ENCODE data around the gene TEX19. TPM values are rescaled to one million over a fixed set of nuclear protein-coding genes. Genes with fewer than 3 reads are reported as not detected.

TEX19 gene
- total and polyA plus RNA-seq, 4 donors = 0.03 TPM; not detected in 3

DNA sequence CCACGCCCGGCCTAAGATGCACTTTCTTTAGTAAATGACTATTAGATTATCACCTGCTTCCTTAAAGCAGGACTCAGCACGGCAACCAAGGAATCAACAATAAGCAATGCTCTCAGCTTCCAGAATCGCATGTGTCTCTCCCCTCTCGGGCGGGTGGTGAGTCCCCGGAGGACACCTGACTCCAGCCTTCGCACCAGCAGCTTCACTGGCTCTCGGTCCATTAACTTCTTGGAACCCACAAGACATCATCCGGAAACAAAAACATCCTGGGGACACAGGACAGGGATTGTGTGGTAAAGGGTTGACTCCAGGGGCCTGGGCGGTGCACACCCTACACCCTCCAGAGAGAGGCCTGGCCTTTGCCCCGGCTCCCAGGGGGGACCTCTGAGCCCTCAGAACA lies 35.2 kb downstream of the TEX19 start:
- Histone ChIP-seq H3K4me1 (ENCODE audit: control insufficient read depth in 5 of 5, insufficient read depth in 5 of 5, low read length in 5 of 5) (no peaks in the 10 kb centered on the region), H3K4me3 (no peak overlapping the region), H3K27ac (ENCODE audit: low read depth in 1 of 2, low read length in 1 of 2) (no peak overlapping the region), H3K9ac (ENCODE audit: insufficient read depth in 1 of 2, low read length in 2 of 2) (no peak overlapping the region), H3K9me3 (ENCODE audit: control insufficient read depth in 4 of 4, insufficient read depth in 3 of 4, low read length in 3 of 4) (no peaks in the 10 kb centered on the region), H3K27me3 (ENCODE audit: control insufficient read depth in 3 of 3, insufficient read depth in 3 of 3, low read length in 2 of 3) (no peaks in the 10 kb centered on the region), H3K36me3 (ENCODE audit: control insufficient read depth in 4 of 4, insufficient read depth in 4 of 4, low read length in 4 of 4) (peaks cover 0 to 31% (median 8%) of the 10 kb centered on the region in 4 donors)
- ATAC-seq (ENCODE audit: insufficient read depth, low FRiP score) (no peak), DNase-seq (no peak)
- WGBS, 2 donors = 90 to 99% methylated on average over 12 of the region's 12 CpGs
- TF ChIP-seq, protein P1, sequence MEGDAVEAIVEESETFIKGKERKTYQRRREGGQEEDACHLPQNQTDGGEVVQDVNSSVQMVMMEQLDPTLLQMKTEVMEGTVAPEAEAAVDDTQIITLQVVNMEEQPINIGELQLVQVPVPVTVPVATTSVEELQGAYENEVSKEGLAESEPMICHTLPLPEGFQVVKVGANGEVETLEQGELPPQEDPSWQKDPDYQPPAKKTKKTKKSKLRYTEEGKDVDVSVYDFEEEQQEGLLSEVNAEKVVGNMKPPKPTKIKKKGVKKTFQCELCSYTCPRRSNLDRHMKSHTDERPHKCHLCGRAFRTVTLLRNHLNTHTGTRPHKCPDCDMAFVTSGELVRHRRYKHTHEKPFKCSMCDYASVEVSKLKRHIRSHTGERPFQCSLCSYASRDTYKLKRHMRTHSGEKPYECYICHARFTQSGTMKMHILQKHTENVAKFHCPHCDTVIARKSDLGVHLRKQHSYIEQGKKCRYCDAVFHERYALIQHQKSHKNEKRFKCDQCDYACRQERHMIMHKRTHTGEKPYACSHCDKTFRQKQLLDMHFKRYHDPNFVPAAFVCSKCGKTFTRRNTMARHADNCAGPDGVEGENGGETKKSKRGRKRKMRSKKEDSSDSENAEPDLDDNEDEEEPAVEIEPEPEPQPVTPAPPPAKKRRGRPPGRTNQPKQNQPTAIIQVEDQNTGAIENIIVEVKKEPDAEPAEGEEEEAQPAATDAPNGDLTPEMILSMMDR (IDR thresholded peaks at IDR 0.05; ENCODE audit: control extremely low read depth, extremely low read depth) = no peak

DNA sequence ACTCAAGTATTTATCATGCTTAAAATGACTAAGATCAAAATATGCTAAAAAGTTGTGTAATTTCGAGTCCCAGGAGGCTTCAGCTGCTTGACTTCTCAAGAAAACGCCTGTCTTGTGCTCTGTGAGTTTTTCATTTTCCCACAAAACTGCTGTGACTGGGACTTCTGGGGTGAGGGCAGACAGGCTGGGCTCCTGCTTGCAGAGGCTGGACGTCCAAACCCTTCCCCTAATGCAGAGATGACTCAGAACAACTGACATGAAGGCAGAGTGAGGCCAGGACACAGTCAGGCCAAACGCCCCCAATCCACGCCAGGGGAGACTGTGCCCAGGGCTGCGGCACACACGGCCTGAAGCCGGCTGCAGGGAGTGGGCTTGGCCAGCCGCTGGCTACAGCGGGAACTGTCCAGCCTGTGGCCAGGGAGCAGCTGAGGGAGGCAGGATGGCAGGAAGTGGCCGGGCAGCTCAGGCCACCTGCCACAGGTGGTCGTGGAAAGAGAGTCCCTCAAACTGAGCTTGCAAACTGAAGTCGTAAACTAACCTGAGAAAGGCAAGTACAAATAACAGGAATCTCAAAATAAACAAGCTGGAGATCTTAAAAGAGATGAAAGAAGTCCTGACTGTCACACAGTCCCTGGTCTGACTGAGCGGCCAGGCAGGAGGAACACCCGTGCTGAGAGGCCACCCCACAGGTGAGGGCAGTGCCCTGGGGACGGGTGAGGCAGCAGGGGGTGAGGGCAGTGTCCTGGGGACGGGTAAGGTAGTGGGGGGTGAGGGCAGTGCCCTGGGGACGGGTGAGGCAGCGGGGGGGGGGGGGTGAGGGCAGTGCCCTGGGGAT lies 37.8 kb downstream of the TEX19 start:
- no peak overlapping the region for H3K27ac ChIP-seq (ENCODE audit: low read depth in 1 of 2, low read length in 1 of 2)
- TF ChIP-seq, protein P1 (IDR thresholded peaks at IDR 0.05; ENCODE audit: control extremely low read depth, extremely low read depth) = no peak
- H3K36me3 ChIP-seq (ENCODE audit: control insufficient read depth in 4 of 4, insufficient read depth in 4 of 4, low read length in 4 of 4) = peaks cover 0 to 25% (median 8%) of the 10 kb centered on the region in 4 donors
- no peaks in the 10 kb centered on the region for H3K9me3 ChIP-seq (ENCODE audit: control insufficient read depth in 4 of 4, insufficient read depth in 3 of 4, low read length in 3 of 4)
- H3K4me3 ChIP-seq = no peak overlapping the region
- peaks cover 0 to 10% (median 0%) of the 10 kb centered on the region in 5 donors for H3K4me1 ChIP-seq (ENCODE audit: control insufficient read depth in 5 of 5, insufficient read depth in 5 of 5, low read length in 5 of 5)
- ATAC-seq (ENCODE audit: insufficient read depth, low FRiP score) (no peak), DNase-seq (no peak)
- no peak overlapping the region for H3K9ac ChIP-seq (ENCODE audit: insufficient read depth in 1 of 2, low read length in 2 of 2)
- no peaks in the 10 kb centered on the region for H3K27me3 ChIP-seq (ENCODE audit: control insufficient read depth in 3 of 3, insufficient read depth in 3 of 3, low read length in 2 of 3)
- 81 to 84% methylated on average over 17 to 19 of the region's 19 CpGs for WGBS, 2 donors

DNA sequence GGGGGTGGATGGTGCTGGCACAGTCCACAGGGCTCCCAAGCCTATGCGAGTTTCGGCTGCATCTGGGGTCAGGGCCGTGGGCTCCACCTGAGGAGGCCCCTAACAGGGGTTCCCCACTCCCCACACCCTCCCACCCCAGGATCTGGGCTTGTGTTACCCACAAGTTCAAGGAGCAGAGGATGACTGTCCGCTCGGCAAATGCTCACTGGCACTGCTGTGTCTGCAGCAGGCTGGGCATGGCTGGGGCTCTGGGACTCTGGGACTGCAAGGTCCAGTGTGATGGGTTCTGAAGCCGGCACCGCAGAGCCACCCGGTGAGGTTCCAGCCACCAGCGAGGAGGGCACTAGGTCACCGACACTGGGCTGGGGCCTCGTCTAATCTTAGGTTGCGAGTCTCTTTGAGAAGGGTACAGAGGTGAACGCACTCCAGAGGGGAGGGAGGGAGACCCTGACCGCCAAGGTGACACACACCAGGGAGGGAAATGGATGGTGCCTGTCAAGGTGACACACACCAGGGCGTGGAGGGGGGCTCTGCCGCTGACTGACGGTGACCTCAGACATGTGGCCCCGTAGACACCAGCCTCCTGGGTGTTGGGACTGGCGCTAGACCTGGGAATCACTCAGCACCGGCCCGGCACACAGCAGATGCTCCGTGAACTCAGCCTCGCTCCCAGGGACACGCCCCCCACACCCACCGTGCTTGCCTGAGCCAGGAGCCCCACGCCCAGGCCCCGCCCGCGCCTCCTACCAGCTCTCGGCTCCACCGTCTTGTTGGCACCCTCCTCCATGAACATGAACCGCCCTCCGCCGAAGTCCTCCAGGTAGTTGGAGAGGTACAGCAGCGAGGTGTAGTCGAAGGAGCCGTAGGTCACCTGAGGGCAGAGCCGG lies 38.6 kb downstream of the TEX19 start:
- ATAC-seq (ENCODE audit: insufficient read depth, low FRiP score) (no peak), DNase-seq (no peak)
- Histone ChIP-seq H3K4me3 (no peak overlapping the region), H3K9me3 (ENCODE audit: control insufficient read depth in 4 of 4, insufficient read depth in 3 of 4, low read length in 3 of 4) (no peaks in the 10 kb centered on the region), H3K4me1 (ENCODE audit: control insufficient read depth in 5 of 5, insufficient read depth in 5 of 5, low read length in 5 of 5) (peaks cover 0 to 10% (median 0%) of the 10 kb centered on the region in 5 donors), H3K27ac (ENCODE audit: low read depth in 1 of 2, low read length in 1 of 2) (no peak overlapping the region), H3K27me3 (ENCODE audit: control insufficient read depth in 3 of 3, insufficient read depth in 3 of 3, low read length in 2 of 3) (no peaks in the 10 kb centered on the region), H3K9ac (ENCODE audit: insufficient read depth in 1 of 2, low read length in 2 of 2) (no peak overlapping the region), H3K36me3 (ENCODE audit: control insufficient read depth in 4 of 4, insufficient read depth in 4 of 4, low read length in 4 of 4) (peaks cover 0 to 18% (median 8%) of the 10 kb centered on the region in 4 donors)
- TF ChIP-seq, protein P1 (IDR thresholded peaks at IDR 0.05; ENCODE audit: control extremely low read depth, extremely low read depth) = no peak
- 90 to 95% methylated on average over 34 to 38 of the region's 38 CpGs for WGBS, 2 donors

Data from lung (tissue), 12 donors.